Measurements from ENCODE around the gene ARHGAP40. TPM values are rescaled to one million over a fixed set of nuclear protein-coding genes. Genes with fewer than 3 reads are reported as not detected.

ARHGAP40 gene
- total and polyA plus RNA-seq, 2 of the 13 experiments (the other 11 are each of a cell fraction or from before 2014, with no cell fraction given) = 0.75 to 2.1 TPM

GRCh38 chr20:38585404-38586180, 16.0 kb upstream of the ARHGAP40 start (continued):
- TF ChIP-seq ZNF362 (CRISPR knock-in tag; IDR thresholded peaks at IDR 0.05; ENCODE audit: borderline replicate concordance) (peak; percentile 64; the same call in 1 of the 2 replicates), SALL1 (CRISPR knock-in tag; IDR thresholded peaks at IDR 0.05) (peak; percentile 97), ZNF891 (CRISPR knock-in tag; IDR thresholded peaks at IDR 0.05) (peak; percentile 84; the same call in 1 of the 2 replicates), TARDBP (CRISPR knock-in tag; IDR thresholded peaks at IDR 0.05) (peak; percentile 97), RBAK (CRISPR knock-in tag; IDR thresholded peaks at IDR 0.05) (0 out of 2 replicates have a peak, but pooled peaks have one; percentile 29), ZNF468 (CRISPR knock-in tag; IDR thresholded peaks at IDR 0.05) (no peak), REST (IDR thresholded peaks at IDR 0.05; ENCODE audit: borderline replicate concordance in 1 of 2, low read depth in 1 of 2, low read length in 2 of 2) (peak in 1 of 2 experiments; percentile 25; a peak in 1 of 4 replicates), FIP1L1 (IDR thresholded peaks at IDR 0.05; ENCODE audit: borderline replicate concordance, insufficient read depth, low read depth, low read length) (no peak), DMAP1 (CRISPR knock-in tag; IDR thresholded peaks at IDR 0.05) (peak; percentile 49), FOXM1 (CRISPR knock-in tag; IDR thresholded peaks at IDR 0.05) (no peak), SMARCC2 (IDR thresholded peaks at IDR 0.05) (0 out of 2 replicates have a peak, but pooled peaks have one; percentile 21), SOX5 (CRISPR knock-in tag; IDR thresholded peaks at IDR 0.05; ENCODE audit: borderline replicate concordance) (peak; percentile 100), HES4 (CRISPR knock-in tag; IDR thresholded peaks at IDR 0.05; ENCODE audit: borderline replicate concordance) (no peak), MEF2D (CRISPR knock-in tag; IDR thresholded peaks at IDR 0.05) (no peak), ZNF367 (CRISPR knock-in tag; IDR thresholded peaks at IDR 0.05; ENCODE audit: borderline replicate concordance) (no peak), ZBTB37 (CRISPR knock-in tag; IDR thresholded peaks at IDR 0.05) (no peak), SMAD9 (CRISPR knock-in tag; IDR thresholded peaks at IDR 0.05) (no peak), NR1H2 (CRISPR knock-in tag; IDR thresholded peaks at IDR 0.05; ENCODE audit: borderline replicate concordance, low read depth) (no peak), PAXIP1 (CRISPR knock-in tag; conservative IDR thresholded peaks at IDR 0.05) (peak; percentile 97), SUZ12 (IDR thresholded peaks at IDR 0.05; ENCODE audit: low read depth, low read length) (no peak)
